ENCODE measurements around the gene CDH26. TPM values are rescaled to one million over a fixed set of nuclear protein-coding genes. Genes with fewer than 3 reads are reported as not detected.

The CDH26 gene
- total RNA-seq, 1 donor from 2014 or later, result 0.50 TPM

GRCh38 chr20:60057866-60058807, 99.9 kb downstream of the CDH26 start:
- intact Hi-C loops (cut with micrococcal nuclease), result loop anchor here (1.0 to 5.0 kb wide), 4 partner anchors 109 to 1205 kb away; no protein-coding TSS in a partner anchor

GRCh38 chr20:60058879-60059278, 100.7 kb downstream of the CDH26 start:
- intact Hi-C loops (cut with micrococcal nuclease), result loop anchor here (5.0 kb wide), 1 partner anchor 148 kb away; no protein-coding TSS in a partner anchor

- intact Hi-C loops (cut with micrococcal nuclease), result no loop called here
These were observed 101.9 kb downstream of the CDH26 start for GRCh38 chr20:60060006-60060557.

GRCh38 chr20:60060593-60060992, 102.4 kb downstream of the CDH26 start:
- intact Hi-C loops (cut with micrococcal nuclease), result no loop called here

GRCh38 chr20:60062431-60063047, 104.3 kb downstream of the CDH26 start:
- intact Hi-C loops (cut with micrococcal nuclease), result no loop called here

- intact Hi-C loops (cut with micrococcal nuclease), result no loop called here
These were observed 104.8 kb downstream of the CDH26 start for GRCh38 chr20:60063048-60063451.

GRCh38 chr20:60063739-60064380, 105.6 kb downstream of the CDH26 start:
- intact Hi-C loops (cut with micrococcal nuclease), result no loop called here

Other genes with a start within 250 kb of the CDH26 start
- gene SYCP2, start 24.8 kb upstream of the CDH26 start, total RNA-seq, result 8.5 and 9.0 TPM in 2 replicates
- gene PPP1R3D, start 18.1 kb upstream of the CDH26 start, total RNA-seq, result 6.3 and 6.8 TPM in 2 replicates
- gene FAM217B, start 18.0 kb upstream of the CDH26 start, total RNA-seq, result 30.8 and 36.3 TPM in 2 replicates